ENCODE results near the gene PPP2R1B.
A peak's percentile ranks its signal among the peaks of the same experiment; 100 is the strongest.

The PPP2R1B gene

DNA sequence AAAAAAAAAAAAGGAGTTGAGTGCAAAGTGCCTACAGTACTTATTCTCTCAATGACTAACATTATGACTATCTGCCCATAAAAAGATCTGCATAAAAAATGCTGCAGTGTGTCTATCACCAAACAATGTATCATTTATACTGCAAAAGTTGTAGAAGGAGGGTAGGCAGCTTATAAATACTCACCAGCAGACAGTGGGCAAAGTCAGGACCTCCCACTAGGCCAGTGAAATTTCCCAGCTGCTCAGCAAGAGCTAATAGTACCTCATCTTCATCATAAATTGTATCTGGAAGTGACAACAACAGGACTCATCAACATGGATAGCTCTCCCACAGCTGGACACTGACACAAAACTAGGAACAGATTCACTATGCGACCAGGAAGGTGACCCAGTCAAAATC lies 1.6 kb downstream of the PPP2R1B start:
- peak overlapping the region in 1 of 2 donors; percentile 95 for H3K4me3 ChIP-seq (replicated peaks in 1 of 2; ENCODE audit: low read depth in 2 of 2, low read length in 2 of 2)
- peak in 1 of 2 donors; percentile 6 for DNase-seq (ENCODE audit: low read depth in 2 of 2)
- TF ChIP-seq, protein P1, sequence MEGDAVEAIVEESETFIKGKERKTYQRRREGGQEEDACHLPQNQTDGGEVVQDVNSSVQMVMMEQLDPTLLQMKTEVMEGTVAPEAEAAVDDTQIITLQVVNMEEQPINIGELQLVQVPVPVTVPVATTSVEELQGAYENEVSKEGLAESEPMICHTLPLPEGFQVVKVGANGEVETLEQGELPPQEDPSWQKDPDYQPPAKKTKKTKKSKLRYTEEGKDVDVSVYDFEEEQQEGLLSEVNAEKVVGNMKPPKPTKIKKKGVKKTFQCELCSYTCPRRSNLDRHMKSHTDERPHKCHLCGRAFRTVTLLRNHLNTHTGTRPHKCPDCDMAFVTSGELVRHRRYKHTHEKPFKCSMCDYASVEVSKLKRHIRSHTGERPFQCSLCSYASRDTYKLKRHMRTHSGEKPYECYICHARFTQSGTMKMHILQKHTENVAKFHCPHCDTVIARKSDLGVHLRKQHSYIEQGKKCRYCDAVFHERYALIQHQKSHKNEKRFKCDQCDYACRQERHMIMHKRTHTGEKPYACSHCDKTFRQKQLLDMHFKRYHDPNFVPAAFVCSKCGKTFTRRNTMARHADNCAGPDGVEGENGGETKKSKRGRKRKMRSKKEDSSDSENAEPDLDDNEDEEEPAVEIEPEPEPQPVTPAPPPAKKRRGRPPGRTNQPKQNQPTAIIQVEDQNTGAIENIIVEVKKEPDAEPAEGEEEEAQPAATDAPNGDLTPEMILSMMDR (IDR thresholded peaks at IDR 0.05; ENCODE audit: low read depth, low read length), result no peak

DNA sequence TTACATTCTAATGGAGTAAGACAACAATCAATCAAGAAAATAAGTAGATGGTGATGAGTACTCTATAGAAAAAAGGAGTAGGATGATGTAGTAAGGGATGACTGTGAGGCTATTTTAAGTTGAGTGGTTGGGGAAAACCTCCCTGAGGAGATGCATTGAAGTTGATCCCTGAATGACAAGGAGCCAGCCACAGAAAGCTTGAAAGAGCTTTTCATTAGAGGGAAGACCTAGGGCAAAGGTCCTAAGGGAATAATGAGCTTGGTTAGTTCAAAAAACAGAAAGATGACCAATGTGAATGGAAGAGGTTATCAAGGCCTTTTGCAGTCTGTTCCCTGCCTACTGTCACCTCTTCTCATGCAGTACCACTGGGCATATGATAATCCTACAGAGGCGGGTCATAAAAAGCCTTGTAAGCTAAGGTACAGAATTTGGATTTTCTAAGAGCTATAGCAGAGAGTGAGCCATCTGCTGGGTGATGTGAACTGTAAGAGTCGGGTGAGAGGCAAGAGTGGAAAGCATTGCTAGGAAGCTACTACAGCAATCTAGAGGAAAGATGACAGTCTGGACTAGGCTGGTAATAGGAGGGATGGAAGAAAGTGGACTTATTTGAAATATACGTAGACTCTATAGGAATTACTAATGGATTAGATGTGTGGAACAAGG lies 3.1 kb downstream of the PPP2R1B start:
- H3K4me3 ChIP-seq (replicated peaks in 1 of 2; ENCODE audit: low read depth in 2 of 2, low read length in 2 of 2), result no peak overlapping the region
- DNase-seq (ENCODE audit: low read depth in 2 of 2), result peak; percentile 27 to 48
- TF ChIP-seq, protein P1 (IDR thresholded peaks at IDR 0.05; ENCODE audit: low read depth, low read length), result peak; percentile 17

DNA sequence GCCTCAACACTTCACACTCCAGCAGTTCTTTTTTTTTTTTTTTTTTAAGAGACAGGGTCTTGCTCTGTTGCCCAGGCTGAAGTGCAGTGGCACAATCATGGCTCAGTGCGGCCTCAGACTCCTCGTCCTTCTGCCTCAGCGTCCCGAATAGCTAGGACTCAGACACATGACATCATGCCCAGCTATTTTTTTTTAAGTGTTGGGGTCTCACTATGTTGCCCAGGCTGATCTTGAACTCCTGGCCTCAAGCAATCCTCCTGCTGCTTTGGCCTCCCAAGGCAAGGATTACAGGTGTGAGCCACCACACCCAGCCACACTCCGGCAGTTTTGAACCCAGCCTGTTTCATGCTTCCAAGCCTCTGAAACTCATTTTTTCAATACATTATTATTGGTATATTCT lies 3.7 kb downstream of the PPP2R1B start:
- H3K4me3 ChIP-seq (replicated peaks in 1 of 2; ENCODE audit: low read depth in 2 of 2, low read length in 2 of 2), result no peak overlapping the region
- TF ChIP-seq, protein P1 (IDR thresholded peaks at IDR 0.05; ENCODE audit: low read depth, low read length), result no peak
- DNase-seq (ENCODE audit: low read depth in 2 of 2), result no peak

DNA sequence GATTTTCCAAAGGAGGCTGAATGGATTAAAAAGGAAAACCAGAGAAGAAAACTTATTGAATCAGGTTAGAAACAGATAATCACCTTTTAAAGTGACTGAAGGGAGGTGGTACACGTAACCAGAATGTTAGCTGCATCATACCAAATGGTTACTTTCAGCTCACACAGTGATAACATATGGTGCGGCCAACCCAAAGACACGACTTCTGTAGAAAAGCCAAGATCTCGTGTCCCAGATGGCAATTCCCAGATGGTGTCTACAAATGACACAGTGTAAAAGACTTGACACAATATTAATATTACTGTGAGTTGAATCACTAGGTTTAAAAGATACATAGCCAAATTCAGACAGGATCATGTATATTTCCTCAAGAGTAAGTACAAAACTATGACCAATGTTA lies 5.2 kb downstream of the PPP2R1B start:
- TF ChIP-seq, protein P1 (IDR thresholded peaks at IDR 0.05; ENCODE audit: low read depth, low read length), result no peak
- no peak for DNase-seq (ENCODE audit: low read depth in 2 of 2)
- no peak overlapping the region for H3K4me3 ChIP-seq (replicated peaks in 1 of 2; ENCODE audit: low read depth in 2 of 2, low read length in 2 of 2)

DNA sequence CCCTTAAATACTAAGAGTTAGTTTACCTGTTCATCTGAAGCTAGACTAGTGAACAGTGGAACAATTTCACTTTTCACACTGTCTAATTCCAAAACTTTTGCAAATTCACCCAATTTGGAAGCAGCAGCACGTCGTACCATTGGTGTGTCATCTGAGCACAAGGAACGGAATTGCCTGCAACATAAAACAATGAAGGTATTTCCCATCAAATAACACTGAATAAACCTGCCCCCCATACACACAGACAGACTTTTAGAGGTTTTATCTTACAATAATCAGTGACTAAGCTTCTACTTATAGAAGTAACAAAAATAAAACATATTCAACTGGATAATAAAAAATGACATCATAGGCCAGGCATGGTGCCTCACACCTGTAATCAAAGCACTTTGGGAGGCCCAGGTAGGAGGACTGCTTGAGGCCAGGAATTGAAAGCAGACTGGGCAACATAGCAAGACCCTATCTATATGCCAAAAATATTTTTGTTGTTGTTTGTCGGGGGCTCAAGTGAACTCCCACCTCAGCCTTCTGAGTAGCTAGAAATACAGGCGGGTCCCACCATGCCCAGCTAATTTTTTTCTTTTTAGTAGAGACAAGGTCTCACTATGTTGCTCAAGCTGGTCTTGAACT lies 6.3 kb downstream of the PPP2R1B start:
- peak in 1 of 2 donors; percentile 41 for DNase-seq (ENCODE audit: low read depth in 2 of 2)
- TF ChIP-seq, protein P1 (IDR thresholded peaks at IDR 0.05; ENCODE audit: low read depth, low read length), result no peak
- H3K4me3 ChIP-seq (replicated peaks in 1 of 2; ENCODE audit: low read depth in 2 of 2, low read length in 2 of 2), result no peak overlapping the region

DNA sequence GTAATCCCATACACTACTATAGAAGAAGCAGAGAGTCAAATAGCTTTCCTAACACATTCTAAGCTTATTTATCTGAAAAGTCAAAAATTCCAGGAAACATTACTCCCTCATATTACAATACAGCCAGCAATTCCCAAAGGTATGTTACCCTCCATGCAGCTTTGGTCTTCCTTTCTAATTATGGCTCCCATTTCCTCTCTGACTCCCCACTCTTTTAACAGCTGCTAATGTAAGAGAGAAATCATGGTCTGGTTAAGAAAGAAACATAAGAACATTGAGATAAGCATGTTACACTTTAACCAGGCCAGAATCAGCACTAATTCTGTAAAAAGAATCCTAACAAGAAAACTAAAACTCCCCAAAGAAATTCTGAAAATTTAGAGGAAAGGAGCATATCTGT lies 6.8 kb downstream of the PPP2R1B start:
- no peak overlapping the region for H3K4me3 ChIP-seq (replicated peaks in 1 of 2; ENCODE audit: low read depth in 2 of 2, low read length in 2 of 2)
- peak; percentile 19 to 74 for DNase-seq (ENCODE audit: low read depth in 2 of 2)
- TF ChIP-seq, protein P1 (IDR thresholded peaks at IDR 0.05; ENCODE audit: low read depth, low read length), result no peak

Data from cardiac fibroblast (primary cell).